MCF 10A (cell line): Measurements from ENCODE around the gene FOXI1. TPM values are rescaled to one million over a fixed set of nuclear protein-coding genes. Genes with fewer than 3 reads are reported as not detected.

Experiments used
- BruUV-seq: library from RNA; stranded (reverse); fragments of 400-500 nt; replicated peaks from 2 replicates; lab custom pipeline; 2021; lab: Mats Ljungman, UMichigan
- CTCF ChIA-PET: fragments of 300-600 bp; sonication (Branson Sonifier 250); formaldehyde crosslinking; extraction: SDS; loops from one replicate; lab custom pipeline; 2021; ENCODE audit warnings: antibody characterized with exemption, inconsistent platforms; lab: Yijun Ruan, JAX
- POLR2A ChIA-PET: fragments of 300-600, 350-650 bp; sonication (Branson Sonifier 250); formaldehyde crosslinking; extraction: SDS; loops from one replicate; lab custom pipeline; 2020; ENCODE audit warnings: antibody characterized with exemption, inconsistent platforms; lab: Yijun Ruan, JAX
- DNase-seq: peaks from one replicate; pipeline ENCODE4 v3.0.0-alpha.2; 2018; ENCODE audit not compliant: unreplicated experiment
- H3K27ac Mint-ChIP-seq: one replicate; pipeline ENCODE4 v1.8.0; 2022; ENCODE audit warnings: mild to moderate bottlenecking, low read depth, mixed read lengths; ENCODE audit not compliant: unreplicated experiment
- H3K27me3 Mint-ChIP-seq: one replicate; pipeline ENCODE4 v1.8.0; 2022; ENCODE audit warnings: mixed read lengths; ENCODE audit not compliant: insufficient read depth, unreplicated experiment
- H3K36me3 Mint-ChIP-seq: one replicate; pipeline ENCODE4 v1.8.0; 2022; ENCODE audit warnings: mild to moderate bottlenecking, moderate library complexity, mixed read lengths; ENCODE audit not compliant: insufficient read depth, unreplicated experiment
- H3K4me1 Mint-ChIP-seq: one replicate; pipeline ENCODE4 v1.8.0; 2022; ENCODE audit warnings: mixed read lengths; ENCODE audit not compliant: insufficient read depth, unreplicated experiment
- H3K4me3 Mint-ChIP-seq: one replicate; pipeline ENCODE4 v1.8.0; 2022; ENCODE audit warnings: mild to moderate bottlenecking, moderate library complexity, mixed read lengths; ENCODE audit not compliant: unreplicated experiment
- H3K9me3 Mint-ChIP-seq: one replicate; pipeline ENCODE4 v1.8.0; 2022; ENCODE audit warnings: mixed read lengths; ENCODE audit not compliant: unreplicated experiment
- CTCF ChIP-seq: fragments of 200-600 bp; IDR thresholded peaks from one replicate; pipeline ENCODE4 v1.8.0; 2022; ENCODE audit warnings: antibody characterized with exemption, mild to moderate bottlenecking; ENCODE audit not compliant: unreplicated experiment
- intact Hi-C: fragments of 100-400 bp; cut with micrococcal nuclease; formaldehyde crosslinking; loops from 2 replicates; pipeline ENCODE4 v1.14.1; 2022
- total RNA-seq: library from RNA; stranded (reverse); gene quantifications from 2 replicates; pipeline ENCODE4 v1.2.3, GENCODE V29; 2022

FOXI1 gene
- total RNA-seq, 1 experiment from 2014 or later: not detected

GRCh38 chr5:170104710-170105109 is 987 bp upstream of the FOXI1 start:
- no peak for DNase-seq
- peaks cover 6% of the 10 kb centered on the region for H3K4me1 Mint-ChIP-seq
- ChIA-PET POLR2A (interaction anchor here (0.5 to 0.9 kb wide), 3 partner anchors 17 to 304 kb away, joined by 3 to 4 read pairs (median 3); no protein-coding TSS in a partner anchor), CTCF (interaction anchor here (1.0 to 17.4 kb wide), 2 partner anchors 80 to 115 kb away, joined by 3 to 633 read pairs; no protein-coding TSS in a partner anchor)
- H3K36me3 Mint-ChIP-seq: no peaks in the 10 kb centered on the region
- no peak for TF ChIP-seq CTCF
- no peaks in the 10 kb centered on the region for H3K9me3 Mint-ChIP-seq
- H3K27ac Mint-ChIP-seq: peak overlapping the region; percentile 5
- no peaks in the 10 kb centered on the region for H3K27me3 Mint-ChIP-seq
- BruUV-seq: no TSS peak
- H3K4me3 Mint-ChIP-seq: no peak overlapping the region
- intact Hi-C loops: no loop called here

DNA sequence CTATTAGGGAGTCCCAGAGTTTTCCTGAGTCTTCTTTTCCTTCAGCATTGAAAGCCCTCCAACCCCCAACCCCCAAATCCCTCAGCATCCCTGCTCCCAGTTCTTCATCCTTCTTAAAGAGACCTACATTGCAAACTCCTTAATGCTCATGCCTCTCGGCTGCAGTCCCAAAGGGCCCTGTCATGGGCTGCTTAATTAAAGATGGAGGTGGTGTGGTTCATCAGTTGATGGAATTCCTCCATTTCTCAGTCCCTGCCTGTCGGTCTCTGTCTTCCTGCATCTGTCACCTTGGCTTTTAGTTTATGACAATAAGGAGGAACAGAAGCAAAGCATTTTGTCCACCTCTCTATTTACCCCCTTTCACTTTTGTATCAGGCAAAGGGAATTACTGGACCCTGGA is 2.0 kb downstream of the FOXI1 start:
- no TSS peak for BruUV-seq
- Mint-ChIP-seq H3K36me3 (no peaks in the 10 kb centered on the region), H3K9me3 (no peaks in the 10 kb centered on the region), H3K4me3 (no peak overlapping the region), H3K27me3 (no peaks in the 10 kb centered on the region), H3K27ac (no peak overlapping the region), H3K4me1 (peaks cover 6% of the 10 kb centered on the region)
- ChIA-PET CTCF (interaction anchor here (1.2 to 17.4 kb wide), 2 partner anchors 76 to 77 kb away, joined by 8 to 633 read pairs; no protein-coding TSS in a partner anchor), POLR2A (no interaction called here)
- intact Hi-C loops: no loop called here
- TF ChIP-seq CTCF: no peak
- DNase-seq: no peak

DNA sequence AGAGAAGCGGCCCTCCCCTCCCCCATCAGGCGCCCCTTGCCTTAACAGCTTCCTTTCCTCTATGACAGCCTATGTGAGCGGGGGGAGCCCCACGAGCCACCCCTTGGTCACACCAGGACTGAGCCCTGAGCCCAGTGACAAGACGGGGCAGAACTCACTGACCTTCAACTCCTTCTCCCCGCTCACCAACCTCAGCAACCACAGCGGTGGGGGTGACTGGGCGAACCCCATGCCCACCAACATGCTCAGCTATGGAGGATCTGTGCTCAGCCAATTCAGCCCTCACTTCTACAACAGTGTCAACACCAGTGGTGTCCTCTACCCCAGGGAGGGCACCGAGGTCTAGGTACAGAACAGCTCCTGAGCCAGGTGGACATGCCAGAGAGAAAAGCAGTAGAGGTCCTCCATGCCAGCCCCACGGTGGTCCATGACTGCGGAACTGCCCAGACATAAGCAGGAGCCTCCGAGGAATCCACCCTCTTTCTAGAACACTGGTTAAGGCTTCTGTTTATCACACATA is 2.6 kb downstream of the FOXI1 start:
- Mint-ChIP-seq H3K27me3 (no peaks in the 10 kb centered on the region), H3K27ac (no peak overlapping the region), H3K4me3 (no peak overlapping the region), H3K9me3 (no peaks in the 10 kb centered on the region), H3K36me3 (no peaks in the 10 kb centered on the region), H3K4me1 (peaks cover 6% of the 10 kb centered on the region)
- DNase-seq: no peak
- no peak for TF ChIP-seq CTCF
- BruUV-seq: no TSS peak
- ChIA-PET POLR2A (no interaction called here), CTCF (interaction anchor here (1.0 to 1.2 kb wide), 3 partner anchors 7 to 75 kb away, joined by 3 to 8 read pairs (median 7); no protein-coding TSS in a partner anchor)
- intact Hi-C loops: no loop called here

- Mint-ChIP-seq H3K27ac (no peak overlapping the region), H3K9me3 (no peaks in the 10 kb centered on the region), H3K27me3 (no peaks in the 10 kb centered on the region), H3K4me1 (peaks cover 6% of the 10 kb centered on the region), H3K36me3 (no peaks in the 10 kb centered on the region), H3K4me3 (no peak overlapping the region)
- no TSS peak for BruUV-seq
- no peak for DNase-seq
- no peak for TF ChIP-seq CTCF
- ChIA-PET POLR2A (no interaction called here), CTCF (interaction anchor here (0.6 to 6.6 kb wide), 5 partner anchors 8 to 74 kb away, joined by 3 to 53 read pairs (median 7); no protein-coding TSS in a partner anchor)
- intact Hi-C loops: no loop called here
Measured at GRCh38 chr5:170109059-170110031, 3.6 kb downstream of the FOXI1 start.
